Fibroblast of the aortic adventitia (primary cell): ENCODE results near the gene TTC34. TPM values are rescaled to one million over a fixed set of nuclear protein-coding genes. Genes with fewer than 3 reads are reported as not detected.

Experiments
- DNase-seq: peaks from one replicate; pipeline ENCODE4 v3.0.0-alpha.2; 2010; ENCODE audit warnings: low read depth
- H3K4me3 ChIP-seq: 2 replicates; pipeline ENCODE4 v1.5.1; 2011; ENCODE audit warnings: low read depth, mild to moderate bottlenecking, control low read depth, low read length, moderate library complexity
- total RNA-seq: library from RNA; depleted of rRNA; stranded (reverse); fragments of >200 nt; gene quantifications from 2 replicates; pipeline ENCODE4 v1.2.3, GENCODE V29; 2012; ENCODE audit warnings: low replicate concordance
- TF ChIP-seq, protein P1 (sequence below): IDR thresholded peaks from 2 replicates; pipeline ENCODE4 v1.5.1; 2011; ENCODE audit warnings: mild to moderate bottlenecking, low read length, control low read depth, inconsistent platforms; ENCODE audit not compliant: insufficient read depth

Gene TTC34
- total RNA-seq, 1 donor, result 0.27 TPM

DNA sequence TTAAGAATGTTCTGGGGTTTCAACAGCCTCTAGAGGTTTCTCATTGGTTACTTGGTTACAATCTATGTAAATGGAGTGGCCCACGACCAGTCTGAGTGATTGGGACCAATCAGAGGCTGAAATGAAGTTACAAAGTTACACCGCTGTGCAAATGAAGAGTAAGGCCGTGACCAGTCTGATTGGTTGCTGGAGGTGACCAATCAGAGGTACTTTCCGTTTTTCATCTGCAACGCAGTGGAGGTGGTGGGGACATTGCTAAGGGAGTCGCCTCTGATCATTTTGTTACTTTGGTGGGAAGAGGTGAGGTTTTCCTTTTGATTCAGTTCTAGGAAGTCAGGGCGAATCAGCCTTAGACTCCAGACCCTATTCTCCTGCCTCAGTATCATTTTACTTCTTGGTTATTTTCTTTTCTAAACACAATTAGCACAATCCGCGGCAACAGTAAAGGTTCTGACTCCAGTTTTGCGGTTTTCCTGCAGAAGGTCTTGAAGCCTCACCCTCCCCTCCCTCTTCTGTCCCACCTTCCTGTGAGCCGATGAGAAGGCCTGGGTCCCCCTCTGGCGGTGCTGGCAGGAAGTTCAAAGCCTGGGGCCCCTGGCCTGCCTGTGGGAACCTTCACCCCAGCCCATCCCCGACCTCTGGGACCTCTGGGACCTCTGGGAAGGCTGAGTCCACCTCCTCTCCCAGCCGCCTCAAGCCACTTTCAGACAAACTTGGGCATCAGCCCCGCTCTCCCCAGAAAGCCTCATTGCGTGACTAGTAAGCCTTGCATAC lies 38.7 kb upstream of the TTC34 start:
- no peak for DNase-seq
- TF ChIP-seq, protein P1, sequence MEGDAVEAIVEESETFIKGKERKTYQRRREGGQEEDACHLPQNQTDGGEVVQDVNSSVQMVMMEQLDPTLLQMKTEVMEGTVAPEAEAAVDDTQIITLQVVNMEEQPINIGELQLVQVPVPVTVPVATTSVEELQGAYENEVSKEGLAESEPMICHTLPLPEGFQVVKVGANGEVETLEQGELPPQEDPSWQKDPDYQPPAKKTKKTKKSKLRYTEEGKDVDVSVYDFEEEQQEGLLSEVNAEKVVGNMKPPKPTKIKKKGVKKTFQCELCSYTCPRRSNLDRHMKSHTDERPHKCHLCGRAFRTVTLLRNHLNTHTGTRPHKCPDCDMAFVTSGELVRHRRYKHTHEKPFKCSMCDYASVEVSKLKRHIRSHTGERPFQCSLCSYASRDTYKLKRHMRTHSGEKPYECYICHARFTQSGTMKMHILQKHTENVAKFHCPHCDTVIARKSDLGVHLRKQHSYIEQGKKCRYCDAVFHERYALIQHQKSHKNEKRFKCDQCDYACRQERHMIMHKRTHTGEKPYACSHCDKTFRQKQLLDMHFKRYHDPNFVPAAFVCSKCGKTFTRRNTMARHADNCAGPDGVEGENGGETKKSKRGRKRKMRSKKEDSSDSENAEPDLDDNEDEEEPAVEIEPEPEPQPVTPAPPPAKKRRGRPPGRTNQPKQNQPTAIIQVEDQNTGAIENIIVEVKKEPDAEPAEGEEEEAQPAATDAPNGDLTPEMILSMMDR, result no peak

DNA sequence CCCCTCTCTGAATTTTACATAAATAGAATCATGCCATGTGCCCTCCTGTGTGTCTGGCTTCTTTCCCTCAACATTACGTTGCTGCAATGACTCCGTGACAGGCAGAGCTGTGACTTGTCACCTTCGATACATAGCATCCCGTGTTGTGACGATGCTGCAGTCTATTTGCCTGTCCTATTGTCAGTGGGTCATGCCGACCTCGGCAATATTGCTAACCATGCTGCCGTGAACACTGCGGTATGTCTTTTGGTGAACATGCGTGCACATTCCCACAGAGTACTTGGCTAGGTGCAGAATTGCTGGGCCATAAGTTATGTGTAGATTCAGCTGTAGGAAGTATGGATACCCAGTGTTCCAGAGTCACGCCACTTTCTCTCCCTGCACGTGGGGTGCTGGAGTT lies 36.3 kb upstream of the TTC34 start:
- DNase-seq, result no peak
- TF ChIP-seq, protein P1, result no peak
- H3K4me3 ChIP-seq, result no peak overlapping the region

More for the DNA sequence above, 38.7 kb upstream of the TTC34 start:
- no peak overlapping the region for H3K4me3 ChIP-seq

DNA sequence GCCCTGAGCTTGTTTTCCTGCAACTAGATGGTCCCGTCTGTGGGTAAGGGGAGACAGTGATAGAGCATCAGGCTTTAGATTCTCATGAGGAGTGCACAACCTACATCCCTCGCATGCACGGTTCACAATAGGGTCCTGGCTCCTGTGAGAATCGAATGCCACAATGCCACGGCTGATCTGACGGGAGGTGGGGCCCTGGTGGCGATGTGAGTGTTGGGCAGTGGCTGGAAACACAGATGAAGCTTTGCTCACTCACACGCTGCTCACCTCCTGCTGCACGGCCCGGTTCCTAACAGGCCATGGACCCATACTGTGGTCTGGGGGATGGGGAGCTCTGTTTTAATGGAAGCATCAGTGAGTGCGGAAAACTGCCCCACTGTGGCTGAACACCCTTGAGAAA lies 35.8 kb upstream of the TTC34 start:
- TF ChIP-seq, protein P1, result no peak
- DNase-seq, result no peak
- no peak overlapping the region for H3K4me3 ChIP-seq

DNA sequence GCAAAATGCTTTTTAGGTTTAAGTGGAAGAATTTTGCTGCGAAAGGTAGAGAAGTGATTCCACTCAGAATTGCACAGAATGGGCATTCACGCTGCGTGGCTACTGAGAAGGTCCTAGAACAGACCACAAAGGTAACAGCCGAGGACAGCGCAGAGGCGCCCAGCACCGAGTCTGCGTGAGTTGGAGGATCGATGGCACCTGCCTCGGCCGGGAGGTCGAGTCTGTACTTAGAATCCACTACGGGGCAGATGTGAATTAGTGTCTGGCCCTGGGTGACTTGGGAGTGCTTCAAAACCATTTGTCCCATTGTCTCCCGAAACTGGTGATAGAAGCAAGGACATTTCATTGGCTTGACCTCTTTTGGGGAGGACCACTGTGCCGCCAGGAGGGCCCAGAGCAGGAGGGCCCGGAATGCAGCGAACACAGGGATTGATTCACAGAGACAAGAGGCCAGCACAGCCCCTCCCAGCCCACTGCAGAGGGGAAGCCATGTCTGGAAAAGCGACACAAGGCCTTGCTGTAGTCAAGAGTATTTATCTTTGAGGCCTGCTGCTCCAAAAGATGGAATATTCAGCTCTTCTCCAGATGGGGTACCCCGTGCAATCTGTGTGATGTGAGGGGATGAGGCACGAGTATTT lies 35.0 kb upstream of the TTC34 start:
- TF ChIP-seq, protein P1, result no peak
- H3K4me3 ChIP-seq, result no peak overlapping the region
- DNase-seq, result no peak

DNA sequence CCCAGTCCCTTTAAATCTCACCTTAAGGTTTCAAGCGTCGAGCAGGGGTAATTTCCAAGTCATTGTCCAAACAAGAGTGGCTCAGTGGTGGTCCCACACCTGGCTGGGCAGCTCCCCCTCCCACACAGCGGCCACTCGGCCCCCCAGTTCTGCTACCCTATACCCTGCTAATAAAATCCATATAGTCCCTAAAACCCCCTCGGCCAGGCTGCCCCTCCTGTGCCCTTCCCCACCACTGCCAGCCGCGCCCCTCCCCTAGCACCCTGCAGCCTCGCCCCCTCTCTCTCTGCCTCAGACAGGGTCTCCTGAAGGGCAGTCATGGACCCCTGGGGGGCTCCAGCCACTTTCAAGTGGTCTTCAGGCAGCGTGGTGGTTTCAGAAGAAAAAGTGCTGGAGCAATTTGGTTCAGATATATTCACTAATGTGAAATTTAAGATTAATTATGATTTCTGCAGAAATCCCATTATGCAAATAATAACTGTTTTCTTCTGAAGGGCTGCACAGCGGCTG lies 34.2 kb upstream of the TTC34 start:
- DNase-seq, result no peak
- no peak overlapping the region for H3K4me3 ChIP-seq
- TF ChIP-seq, protein P1, result no peak

DNA sequence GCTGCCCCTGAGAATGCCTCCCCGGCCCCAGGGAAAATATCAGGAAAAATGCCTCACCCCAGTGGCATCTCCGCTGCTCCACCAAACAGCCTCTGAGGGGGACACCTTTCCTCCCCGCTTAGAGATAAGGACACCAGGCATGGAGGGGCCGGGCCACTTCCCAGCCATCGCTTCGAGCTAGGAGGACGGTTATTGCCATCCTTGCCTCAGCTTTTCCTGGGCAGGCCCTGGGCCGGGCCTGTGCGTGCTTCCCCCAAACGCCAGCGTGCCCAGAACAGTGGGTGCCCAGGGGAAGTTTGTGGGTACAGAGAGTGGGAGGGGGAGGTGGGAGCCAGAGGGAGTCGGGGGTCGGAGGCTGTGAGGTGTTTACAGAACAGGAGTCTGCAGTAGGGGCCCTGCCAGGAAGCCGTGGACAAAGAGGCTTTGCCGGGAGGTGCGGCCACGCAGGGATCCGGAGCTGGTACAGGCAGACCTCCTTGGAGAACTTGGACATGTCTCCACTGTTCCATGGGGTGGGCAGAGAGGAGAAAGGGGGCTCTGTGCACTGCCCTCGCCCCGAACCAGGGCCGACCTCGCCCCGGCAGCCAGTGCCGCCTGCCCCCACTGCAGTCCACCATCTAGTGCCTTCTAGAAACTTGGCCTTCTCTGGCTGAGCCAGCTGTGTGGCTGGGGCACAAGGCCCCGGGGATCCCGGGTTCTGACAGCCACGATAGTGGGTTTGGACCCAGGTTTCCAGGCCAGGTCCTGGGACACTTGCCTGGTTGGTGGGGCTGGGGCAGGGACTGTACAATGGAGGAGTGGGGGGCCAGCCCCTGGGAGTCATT lies 33.5 kb upstream of the TTC34 start:
- no peak for DNase-seq
- no peak overlapping the region for H3K4me3 ChIP-seq
- TF ChIP-seq, protein P1, result no peak
